Lung (tissue), 12 donors: ENCODE data around the gene MBD3L5. TPM values are rescaled to one million over a fixed set of nuclear protein-coding genes. Genes with fewer than 3 reads are reported as not detected.

Experiments used
- ATAC-seq: fragments of 200-7000 bp; cut with Tn5 transposase; one replicate; pipeline ENCODE4 v1.9.1; 2020; ENCODE audit warnings: moderate number of reproducible peaks; ENCODE audit not compliant: insufficient read depth, low FRiP score
- DNase-seq, 3 donors: peaks; one replicate each; pipeline ENCODE4 v3.0.0-alpha.2; 2013 to 2017
- H3K27ac ChIP-seq, 2 donors: one replicate each; pipeline ENCODE4 v1.5.1; 2013; ENCODE audit warnings: mild to moderate bottlenecking in 2 of 2, moderate library complexity in 2 of 2, control low read depth in 1 of 2, inconsistent platforms in 1 of 2, low read depth in 1 of 2, low read length in 1 of 2
- H3K27me3 ChIP-seq, 3 donors: one replicate each; pipeline ENCODE4 v1.5.1; 2013; ENCODE audit warnings: low read length in 2 of 3; ENCODE audit not compliant: control insufficient read depth in 3 of 3, insufficient read depth in 3 of 3
- H3K36me3 ChIP-seq, 4 donors: one replicate each; pipeline ENCODE4 v1.5.1; 2013; ENCODE audit warnings: low read length in 4 of 4, mild to moderate bottlenecking in 1 of 4, moderate library complexity in 1 of 4; ENCODE audit not compliant: control insufficient read depth in 4 of 4, insufficient read depth in 4 of 4
- H3K4me1 ChIP-seq, 5 donors: one replicate each; pipeline ENCODE4 v1.5.1; 2013; ENCODE audit warnings: low read length in 5 of 5, mild to moderate bottlenecking in 2 of 5, moderate library complexity in 1 of 5; ENCODE audit not compliant: control insufficient read depth in 5 of 5, insufficient read depth in 5 of 5
- H3K4me3 ChIP-seq: one replicate; pipeline ENCODE4 v1.5.1; 2013; ENCODE audit warnings: mild to moderate bottlenecking, control low read depth, moderate library complexity
- H3K9ac ChIP-seq, 2 donors: one replicate each; pipeline ENCODE4 v1.5.1; 2013; ENCODE audit warnings: low read length in 2 of 2, control low read depth in 1 of 2; ENCODE audit not compliant: insufficient read depth in 1 of 2
- H3K9me3 ChIP-seq, 4 donors: one replicate each; pipeline ENCODE4 v1.5.1; 2013; ENCODE audit warnings: low read length in 3 of 4, mild to moderate bottlenecking in 1 of 4, moderate library complexity in 1 of 4; ENCODE audit not compliant: control insufficient read depth in 4 of 4, insufficient read depth in 3 of 4
- CTCF ChIP-seq: IDR thresholded peaks from 2 replicates; pipeline ENCODE4 v1.5.1; 2012; ENCODE audit warnings: mild to moderate bottlenecking; ENCODE audit errors: control extremely low read depth, extremely low read depth
- WGBS, 2 donors: extraction: QIAGEN DNeasy Blood & Tissue Kit; methylation state at CpG; one replicate each; pipeline ENCODE4 v1.1.7; 2013; 5-methylcytosine and 5-hydroxymethylcytosine counted together
- polyA plus RNA-seq, 2 donors: library from polyadenylated mRNA; stranded (reverse); fragments of 200-250 nt; gene quantifications; one replicate each; pipeline ENCODE4 v1.2.1, GENCODE V29; 2013
- total RNA-seq, 2 donors: library from RNA; depleted of rRNA in 1 of 2; stranded (reverse); fragments of >200 nt in 1 of 2; gene quantifications; one replicate each; pipeline ENCODE4 v1.2.1, GENCODE V29; 2014 to 2021
- donor health status: control.
- donor health status: control.
- donor health status: Bipolar disorder and iron deficiency.
- donor health status: healthy.
- donor health status: DM: yes; HTN: yes; CAD: no.

Gene MBD3L5
- total and polyA plus RNA-seq, 4 donors: not detected

GRCh38 chr19:7072541-7072940, 42.2 kb downstream of the MBD3L5 start:
- Histone ChIP-seq H3K4me3 (no peak overlapping the region), H3K4me1 (peaks cover 0 to 8% (median 6%) of the 10 kb centered on the region in 5 donors), H3K9me3 (peaks cover 2 to 25% (median 6%) of the 10 kb centered on the region in 4 donors), H3K27ac (no peak overlapping the region), H3K9ac (no peak overlapping the region), H3K36me3 (peaks cover 40 to 47% (median 43%) of the 10 kb centered on the region in 4 donors), H3K27me3 (no peaks in the 10 kb centered on the region)
- ATAC-seq (no peak), DNase-seq (no peak)
- no peak for TF ChIP-seq CTCF
- WGBS, 2 donors: 95 to 97% methylated on average over 6 of the region's 6 CpGs

- TF ChIP-seq CTCF: no peak
- 95 to 98% methylated on average over 29 of the region's 29 CpGs for WGBS, 2 donors
- ATAC-seq: no peak
- peaks cover 47 to 66% (median 61%) of the 10 kb centered on the region in 4 donors for H3K36me3 ChIP-seq
- peaks cover 10 to 30% (median 19%) of the 10 kb centered on the region in 4 donors for H3K9me3 ChIP-seq
- no peak overlapping the region for H3K9ac ChIP-seq
- no peak overlapping the region for H3K27ac ChIP-seq
- H3K4me3 ChIP-seq: no peak overlapping the region
- no peak for DNase-seq
- peaks cover 0 to 8% (median 6%) of the 10 kb centered on the region in 5 donors for H3K4me1 ChIP-seq
- H3K27me3 ChIP-seq: no peaks in the 10 kb centered on the region
Observed at GRCh38 chr19:7074705-7075282, 44.4 kb downstream of the MBD3L5 start.

- H3K9me3 ChIP-seq: peaks cover 17 to 42% (median 31%) of the 10 kb centered on the region in 4 donors
- 98 to 99% methylated on average over 6 of the region's 6 CpGs for WGBS, 2 donors
- no peaks in the 10 kb centered on the region for H3K27me3 ChIP-seq
- DNase-seq (no peak), ATAC-seq (no peak)
- peaks cover 60 to 79% (median 71%) of the 10 kb centered on the region in 4 donors for H3K36me3 ChIP-seq
- H3K4me1 ChIP-seq: peaks cover 0 to 2% (median 0%) of the 10 kb centered on the region in 5 donors
- no peak overlapping the region for H3K9ac ChIP-seq
- no peak overlapping the region for H3K27ac ChIP-seq
- no peak overlapping the region for H3K4me3 ChIP-seq
- TF ChIP-seq CTCF: no peak
Observed at GRCh38 chr19:7076151-7076550, 45.8 kb downstream of the MBD3L5 start.
